Measurements from ENCODE around the gene ZNF629.

Gene ZNF629

DNA sequence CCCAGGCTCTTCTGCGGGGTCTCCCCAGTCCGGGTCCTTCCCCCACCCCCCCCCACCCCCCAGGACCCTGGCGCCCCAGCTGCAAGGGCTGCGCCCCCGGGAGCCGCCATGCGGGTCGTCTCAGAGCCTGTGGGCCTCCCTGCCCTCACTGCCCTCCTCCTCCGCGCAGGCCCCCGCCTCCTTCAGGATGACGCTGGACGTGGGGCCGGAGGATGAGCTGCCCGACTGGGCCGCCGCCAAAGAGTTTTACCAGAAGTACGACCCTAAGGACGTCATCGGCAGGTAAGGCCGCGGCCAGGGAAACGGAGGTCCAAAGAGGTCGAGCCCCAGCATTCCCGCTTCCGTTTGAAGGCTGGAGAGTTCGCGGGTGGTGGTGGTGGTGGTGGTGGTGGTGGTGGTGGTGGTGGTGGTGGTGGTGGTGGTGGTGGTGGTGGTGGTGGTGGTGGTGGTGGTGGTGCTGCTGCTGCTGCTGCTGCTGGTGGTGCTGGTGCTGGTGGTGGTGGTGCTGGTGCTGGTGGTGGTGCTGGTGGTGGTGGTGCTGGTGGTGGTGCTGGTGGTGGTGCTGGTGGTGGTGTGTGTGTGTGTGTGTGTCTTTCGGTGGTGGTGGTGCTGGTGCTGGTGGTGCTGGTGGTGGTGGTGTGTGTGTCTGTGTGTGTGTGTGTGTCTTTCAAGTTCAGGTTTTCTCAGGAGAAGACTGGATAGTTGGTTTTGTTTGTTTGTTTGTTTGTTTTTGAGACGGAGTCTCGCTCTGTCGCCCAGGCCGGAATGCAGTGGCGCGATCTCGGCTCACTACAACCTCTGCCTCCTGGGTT, 38.2 kb downstream of the ZNF629 start:
- DNase-seq: peak in 4 of 56 donors; percentile 19 to 83 (median 40)

DNA sequence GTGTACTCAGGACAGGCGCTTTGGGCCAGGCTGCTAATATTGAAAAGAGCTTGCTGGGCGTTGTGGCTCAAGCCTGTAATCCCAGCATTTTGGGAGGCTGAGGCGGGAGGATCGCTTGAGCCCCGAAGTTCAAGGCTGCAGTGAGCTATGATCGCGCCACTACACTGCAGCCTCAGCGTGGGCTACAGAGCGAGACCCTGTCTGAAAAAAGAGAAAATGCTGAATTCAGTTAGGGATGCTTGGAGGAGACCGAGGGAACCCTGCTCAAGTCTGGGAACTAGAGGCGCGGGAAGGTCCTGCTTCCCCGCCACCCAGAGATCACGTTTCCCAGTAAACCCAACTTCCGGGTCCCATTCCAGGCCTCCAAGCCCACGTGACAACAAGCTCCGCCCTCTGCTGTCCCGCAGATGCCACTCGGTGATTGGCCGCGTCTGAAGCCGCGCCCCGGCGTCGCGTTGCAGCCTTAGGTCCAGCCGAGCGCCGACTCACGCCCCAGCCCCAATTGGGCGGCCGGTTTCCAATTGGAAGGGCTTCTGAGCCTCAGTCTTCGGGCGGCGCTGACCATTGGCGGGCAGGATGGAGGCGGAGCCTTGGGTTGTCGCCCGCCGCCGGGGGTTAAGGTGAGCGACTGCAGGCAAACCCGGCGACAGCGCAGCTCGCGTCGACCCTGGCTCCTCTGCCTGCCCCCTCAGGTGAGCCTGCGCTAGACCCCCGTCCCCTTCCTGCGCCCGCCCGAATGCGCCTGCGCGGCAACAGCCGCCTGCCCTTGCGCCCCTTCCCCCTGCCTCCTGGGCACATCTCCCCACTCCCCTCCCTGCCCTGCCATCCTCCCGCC, 39.0 kb downstream of the ZNF629 start, which contains the start of gene PHKG2:
Gene PHKG2 (plus strand): TSS at position 627 of the 835 bp plus-strand sequence. CDS start 396 bp downstream, outside the sequence.
- peak; percentile 82 to 99 (median 97) for DNase-seq

DNA sequence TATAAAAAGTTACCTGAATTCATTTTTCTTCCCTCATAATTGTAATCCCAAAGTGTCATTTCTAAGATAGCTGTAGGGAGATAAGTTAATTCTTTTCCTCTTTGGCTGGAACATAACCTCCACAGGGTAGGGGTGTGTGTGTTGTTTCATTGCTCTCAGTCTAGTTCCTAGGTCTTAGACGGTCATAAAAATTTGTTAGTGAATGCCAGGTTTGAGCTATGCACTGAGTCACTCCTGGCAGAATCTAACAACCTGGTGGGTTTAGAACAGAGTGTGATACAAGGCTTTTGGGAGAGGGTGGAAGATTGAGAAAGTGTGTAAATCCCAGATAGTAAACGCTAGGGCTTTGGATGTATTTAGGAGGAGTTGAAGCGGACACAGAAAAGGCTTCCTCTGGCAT, 39.7 kb downstream of the ZNF629 start:
- DNase-seq: no peak

DNA sequence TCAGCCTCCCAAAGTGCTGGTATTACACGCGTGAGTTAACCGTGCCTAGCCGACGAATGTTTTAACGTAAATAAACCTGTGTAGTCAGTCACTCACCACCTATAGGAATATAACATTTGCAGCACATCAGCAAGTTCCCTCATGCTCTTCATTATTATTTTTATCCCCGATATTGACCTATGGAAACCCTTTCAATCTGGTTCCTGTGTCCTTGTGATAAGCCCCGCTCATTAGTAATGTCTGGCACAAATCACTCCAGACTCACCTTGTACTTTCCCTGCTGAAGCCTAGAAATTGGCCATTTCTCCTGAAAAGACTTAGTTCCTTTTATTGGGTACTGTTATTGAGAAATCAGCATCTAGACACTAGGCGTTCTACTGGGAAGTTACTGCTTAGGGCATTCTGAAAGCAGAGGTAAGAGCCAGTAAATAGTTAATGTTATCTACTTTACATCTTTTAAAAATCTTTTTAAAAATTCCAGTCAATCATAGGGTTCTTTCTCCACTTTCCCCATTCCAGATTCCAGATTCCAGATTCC, 40.3 kb downstream of the ZNF629 start:
- no peak for DNase-seq

DNA sequence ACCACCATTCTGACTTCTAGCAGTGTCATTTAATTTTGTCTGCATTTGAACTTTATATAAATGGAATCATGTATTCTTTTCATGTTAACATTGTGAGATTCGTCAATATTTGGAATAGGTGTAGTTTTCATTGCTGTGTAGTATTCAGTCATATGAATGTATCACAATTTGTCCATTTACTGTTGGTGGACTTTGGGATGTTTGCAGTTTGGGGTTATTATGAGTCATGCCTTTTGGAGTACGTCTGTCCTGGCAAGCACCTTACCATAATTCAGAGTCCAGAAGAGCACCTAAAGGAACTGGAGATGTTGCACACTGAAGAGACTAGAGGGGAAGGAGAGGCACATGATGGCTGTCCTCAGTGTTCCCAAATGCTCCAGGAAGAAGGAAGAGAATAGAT, 41.9 kb downstream of the ZNF629 start:
- DNase-seq: no peak

DNA sequence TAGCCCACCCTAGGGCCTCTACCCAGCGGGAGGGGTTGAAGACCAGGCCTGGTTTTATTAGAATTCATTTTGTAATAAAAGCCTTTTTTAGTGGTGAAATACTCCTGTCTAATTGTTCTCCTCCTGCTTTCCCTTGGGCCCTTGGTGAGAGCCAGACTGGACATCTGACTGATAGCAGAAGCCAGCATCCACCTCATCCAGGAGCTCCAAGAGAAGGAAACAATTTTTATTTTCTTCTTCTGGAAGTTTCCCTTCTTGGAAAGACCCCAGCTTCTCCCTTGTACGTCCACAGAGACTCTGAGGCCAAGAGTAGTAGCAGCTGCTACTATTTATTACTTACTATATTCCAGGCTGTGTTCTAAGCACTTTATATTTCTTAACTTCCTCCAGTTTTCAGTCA, 42.8 kb downstream of the ZNF629 start:
- no peak for DNase-seq

DNA sequence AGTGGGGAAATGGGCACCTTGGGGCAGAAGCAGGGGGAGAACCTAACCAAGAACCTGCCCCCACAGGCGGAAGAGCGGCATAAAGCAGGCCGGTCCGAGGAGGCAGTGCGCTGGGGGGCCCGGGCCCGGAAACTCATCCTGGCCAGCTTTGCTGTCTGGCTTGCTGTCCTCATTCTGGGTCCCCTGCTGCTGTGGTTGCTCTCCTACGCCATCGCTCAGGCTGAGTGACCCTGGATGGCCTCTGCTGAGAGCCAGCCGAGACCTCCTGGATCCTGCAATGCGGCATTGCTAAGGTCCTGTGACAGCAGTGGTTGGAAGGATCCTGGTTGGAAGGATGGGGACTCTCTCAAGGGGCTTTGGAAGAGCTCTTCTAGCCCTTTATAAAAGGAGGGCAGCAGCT, 43.3 kb downstream of the ZNF629 start:
- no peak for DNase-seq

DNA sequence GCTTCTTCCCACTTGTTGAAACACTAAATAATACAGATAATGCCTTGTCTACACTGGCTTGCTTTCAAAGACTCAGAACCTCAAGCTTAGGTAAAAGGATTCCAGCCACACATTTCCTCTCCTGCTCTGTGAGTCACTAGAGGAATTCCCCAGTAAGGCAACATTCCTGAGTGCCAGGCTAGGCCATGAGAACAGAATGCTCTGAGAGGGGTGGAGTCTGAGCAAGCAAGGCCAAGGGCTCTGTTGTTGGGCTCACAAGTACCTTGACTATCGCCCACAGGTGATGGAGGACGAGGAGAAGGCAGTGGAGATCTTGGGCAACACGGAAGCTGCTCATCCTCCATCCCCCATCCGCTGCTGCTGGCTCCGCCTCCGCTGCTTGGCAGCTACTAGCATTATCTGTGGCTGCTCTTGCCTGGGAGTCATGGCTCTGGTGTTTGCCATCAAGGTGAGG, 45.5 kb downstream of the ZNF629 start:
- DNase-seq: no peak

DNA sequence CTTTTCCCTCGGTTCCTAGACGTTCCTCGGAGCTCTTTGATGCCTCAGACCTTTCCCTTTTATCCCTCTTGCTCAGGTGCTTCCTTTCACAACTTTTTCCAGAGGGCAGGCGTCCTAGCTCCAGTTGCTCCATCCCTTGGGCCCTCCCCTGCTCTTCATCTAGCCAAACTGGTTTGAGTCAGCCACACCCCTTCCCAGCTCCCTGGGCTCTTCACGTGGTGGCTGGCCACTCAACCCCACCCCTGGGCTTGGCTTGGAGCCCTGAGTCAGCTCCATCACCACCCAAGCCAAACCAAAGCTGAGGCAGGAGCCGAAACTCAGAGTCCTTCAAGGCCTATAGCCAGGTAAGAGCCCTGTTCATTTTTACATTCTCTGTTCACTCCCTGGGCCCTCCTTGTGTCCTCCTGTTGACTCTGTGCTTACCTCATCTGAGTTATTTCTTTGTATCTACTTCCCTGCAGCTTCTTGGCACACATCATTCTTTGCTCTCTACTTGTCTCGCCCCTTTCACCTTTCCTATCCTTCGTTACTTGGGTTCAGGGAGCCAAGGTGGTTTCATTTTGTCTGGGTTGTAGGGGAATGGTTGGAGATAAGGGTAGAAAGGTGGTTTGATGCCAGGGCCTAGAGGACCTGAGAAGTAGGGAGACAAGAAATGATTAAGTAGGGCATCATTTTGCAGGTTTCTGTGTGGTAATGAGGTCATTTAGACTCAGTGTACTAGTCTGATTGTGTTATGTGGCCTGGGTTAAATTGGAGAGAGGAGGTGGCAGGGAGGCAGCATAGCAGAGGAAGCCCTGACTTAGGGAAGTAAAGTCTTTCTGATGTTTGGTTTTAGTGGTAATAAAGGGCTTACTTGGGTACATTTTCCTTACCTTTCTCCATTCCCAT, 46.4 kb downstream of the ZNF629 start:
- DNase-seq: peak in 1 of 56 donors; percentile 2

DNA sequence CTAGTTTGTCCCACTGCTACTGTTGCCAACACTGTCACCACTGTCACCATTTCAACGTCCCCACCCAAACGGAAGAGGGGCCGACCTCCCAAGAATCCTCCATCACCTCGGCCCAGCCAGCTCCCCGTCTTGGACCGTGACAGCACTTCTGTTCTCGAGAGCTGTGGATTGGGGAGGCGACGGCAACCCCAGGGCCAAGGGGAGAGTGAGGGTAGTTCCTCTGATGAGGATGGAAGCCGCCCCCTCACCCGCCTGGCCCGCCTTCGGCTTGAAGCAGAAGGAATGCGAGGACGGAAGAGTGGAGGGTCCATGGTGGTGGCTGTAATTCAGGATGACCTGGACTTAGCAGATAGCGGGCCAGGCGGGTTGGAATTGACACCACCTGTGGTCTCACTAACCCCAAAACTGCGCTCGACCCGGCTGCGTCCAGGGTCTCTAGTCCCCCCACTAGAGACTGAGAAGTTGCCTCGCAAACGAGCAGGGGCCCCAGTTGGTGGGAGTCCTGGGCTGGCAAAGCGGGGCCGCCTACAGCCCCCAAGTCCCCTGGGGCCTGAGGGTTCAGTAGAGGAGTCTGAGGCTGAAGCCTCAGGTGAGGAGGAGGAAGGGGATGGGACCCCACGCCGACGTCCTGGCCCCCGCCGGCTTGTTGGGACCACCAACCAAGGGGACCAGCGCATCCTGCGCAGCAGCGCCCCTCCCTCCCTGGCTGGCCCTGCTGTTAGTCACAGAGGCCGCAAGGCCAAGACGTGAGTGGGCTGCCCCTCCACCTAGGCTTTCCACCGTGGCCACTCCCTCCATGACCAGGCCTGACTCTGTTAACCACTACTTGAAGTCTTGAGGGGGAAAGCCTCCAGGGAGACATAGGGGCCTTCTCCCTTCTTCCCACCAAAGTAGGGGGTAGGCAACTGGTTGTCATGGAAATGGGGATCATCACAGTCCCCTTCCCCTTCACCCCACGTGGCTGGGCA, 47.7 kb downstream of the ZNF629 start:
- no peak for DNase-seq

DNA sequence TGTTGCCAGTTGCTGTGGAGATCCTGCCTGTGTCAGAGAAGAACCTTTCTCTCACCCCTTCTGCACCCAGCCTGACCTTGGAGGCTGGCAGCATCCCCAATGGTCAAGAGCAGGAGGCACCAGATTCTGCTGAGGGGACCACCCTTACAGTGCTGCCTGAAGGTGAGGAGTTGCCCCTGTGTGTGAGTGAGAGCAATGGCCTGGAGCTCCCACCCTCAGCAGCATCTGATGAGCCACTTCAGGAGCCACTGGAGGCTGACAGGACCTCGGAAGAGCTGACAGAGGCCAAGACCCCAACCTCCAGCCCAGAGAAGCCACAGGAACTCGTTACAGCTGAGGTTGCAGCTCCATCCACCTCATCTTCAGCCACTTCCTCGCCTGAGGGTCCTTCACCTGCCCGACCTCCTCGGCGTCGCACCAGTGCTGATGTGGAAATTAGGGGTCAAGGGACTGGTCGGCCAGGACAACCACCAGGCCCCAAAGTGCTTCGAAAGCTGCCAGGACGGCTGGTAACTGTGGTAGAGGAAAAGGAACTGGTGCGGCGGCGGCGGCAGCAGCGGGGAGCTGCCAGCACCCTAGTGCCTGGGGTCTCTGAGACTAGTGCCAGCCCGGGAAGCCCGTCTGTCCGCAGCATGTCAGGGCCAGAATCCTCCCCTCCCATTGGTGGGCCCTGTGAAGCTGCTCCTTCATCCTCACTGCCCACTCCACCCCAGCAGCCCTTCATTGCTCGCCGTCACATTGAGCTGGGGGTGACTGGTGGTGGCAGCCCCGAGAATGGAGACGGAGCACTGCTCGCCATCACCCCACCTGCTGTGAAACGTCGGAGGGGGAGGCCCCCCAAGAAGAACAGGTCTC, 49.0 kb downstream of the ZNF629 start:
- no peak for DNase-seq

DNA sequence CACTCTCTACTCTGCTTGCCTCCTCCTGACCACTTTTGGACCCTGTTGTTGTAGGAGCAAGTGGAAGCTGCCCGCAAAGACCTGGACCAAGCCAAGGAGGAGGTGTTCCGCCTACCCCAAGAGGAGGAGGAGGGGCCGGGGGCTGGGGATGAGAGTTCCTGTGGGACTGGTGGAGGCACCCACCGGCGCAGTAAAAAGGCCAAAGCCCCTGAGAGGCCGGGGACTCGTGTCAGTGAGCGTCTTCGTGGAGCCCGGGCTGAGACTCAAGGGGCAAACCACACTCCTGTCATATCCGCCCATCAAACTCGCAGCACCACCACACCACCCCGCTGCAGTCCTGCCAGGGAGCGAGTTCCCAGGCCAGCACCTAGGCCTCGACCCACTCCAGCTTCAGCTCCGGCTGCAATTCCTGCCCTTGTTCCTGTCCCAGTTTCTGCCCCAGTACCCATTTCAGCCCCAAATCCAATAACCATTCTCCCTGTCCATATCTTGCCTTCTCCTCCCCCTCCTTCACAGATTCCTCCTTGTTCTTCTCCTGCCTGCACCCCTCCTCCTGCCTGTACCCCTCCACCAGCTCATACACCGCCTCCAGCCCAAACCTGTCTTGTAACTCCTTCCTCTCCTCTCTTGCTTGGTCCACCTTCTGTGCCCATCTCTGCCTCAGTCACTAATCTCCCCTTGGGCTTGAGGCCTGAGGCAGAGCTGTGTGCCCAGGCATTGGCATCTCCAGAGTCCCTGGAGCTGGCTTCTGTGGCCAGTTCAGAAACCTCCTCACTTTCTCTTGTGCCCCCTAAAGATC, 49.8 kb downstream of the ZNF629 start:
- DNase-seq: no peak

DNA sequence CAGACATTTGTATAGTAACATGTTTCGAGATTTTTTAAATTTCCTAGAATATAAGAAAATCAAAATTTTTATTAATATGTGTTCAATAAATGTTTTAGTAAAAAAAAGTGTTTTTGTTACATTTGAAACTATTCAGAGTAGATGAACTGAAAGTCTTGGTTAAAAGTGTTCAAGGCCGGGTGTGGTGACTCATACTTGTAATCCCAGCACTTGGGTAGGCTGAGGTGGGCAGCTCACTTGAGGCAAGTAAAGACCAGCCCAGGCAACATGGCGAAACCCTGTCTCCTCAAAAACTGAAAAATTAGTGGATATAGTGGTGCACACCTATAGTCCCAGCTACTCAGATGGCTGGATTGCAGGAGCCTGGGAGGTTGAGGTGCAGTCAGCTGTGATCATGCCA, 55.6 kb downstream of the ZNF629 start:
- DNase-seq: no peak

DNA sequence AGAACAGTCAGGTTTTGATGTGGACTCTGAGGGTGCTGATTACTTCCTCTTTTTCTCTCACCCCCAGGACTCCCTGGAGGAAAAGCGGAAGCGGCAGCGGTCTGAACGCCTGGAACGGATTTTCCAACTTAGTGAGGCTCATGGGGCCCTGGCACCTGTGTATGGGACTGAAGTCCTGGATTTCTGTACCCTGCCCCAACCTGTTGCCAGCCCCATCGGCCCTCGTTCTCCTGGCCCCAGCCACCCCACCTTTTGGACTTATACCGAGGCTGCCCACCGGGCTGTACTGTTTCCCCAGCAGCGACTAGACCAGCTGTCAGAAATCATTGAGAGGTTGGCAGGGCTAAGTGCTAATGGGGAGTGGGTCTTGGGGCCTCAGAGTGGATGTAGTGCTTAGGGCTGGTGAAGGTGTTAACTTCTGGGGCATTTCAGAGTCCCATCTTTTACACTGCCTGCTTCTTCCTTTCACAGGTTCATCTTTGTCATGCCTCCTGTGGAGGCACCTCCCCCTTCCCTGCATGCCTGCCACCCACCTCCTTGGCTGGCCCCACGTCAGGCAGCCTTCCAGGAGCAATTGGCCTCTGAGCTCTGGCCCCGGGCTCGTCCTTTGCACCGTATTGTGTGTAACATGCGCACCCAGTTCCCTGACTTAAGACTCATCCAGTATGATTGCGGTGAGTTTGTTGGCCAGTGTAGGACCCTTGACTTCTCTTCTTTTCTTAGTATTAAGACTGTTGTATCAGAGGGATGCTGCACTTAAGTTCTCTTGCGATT, 57.9 kb downstream of the ZNF629 start:
- peak in 3 of 56 donors; percentile 0 to 22 (median 16) for DNase-seq
